Measurements from ENCODE around the gene PLCG1.
"Not testable (repeated sequence)": the region's sequence is repeated elsewhere in the genome, so short reads cannot be mapped to it uniquely, and the experiment has no call there.

The PLCG1 gene

DNA sequence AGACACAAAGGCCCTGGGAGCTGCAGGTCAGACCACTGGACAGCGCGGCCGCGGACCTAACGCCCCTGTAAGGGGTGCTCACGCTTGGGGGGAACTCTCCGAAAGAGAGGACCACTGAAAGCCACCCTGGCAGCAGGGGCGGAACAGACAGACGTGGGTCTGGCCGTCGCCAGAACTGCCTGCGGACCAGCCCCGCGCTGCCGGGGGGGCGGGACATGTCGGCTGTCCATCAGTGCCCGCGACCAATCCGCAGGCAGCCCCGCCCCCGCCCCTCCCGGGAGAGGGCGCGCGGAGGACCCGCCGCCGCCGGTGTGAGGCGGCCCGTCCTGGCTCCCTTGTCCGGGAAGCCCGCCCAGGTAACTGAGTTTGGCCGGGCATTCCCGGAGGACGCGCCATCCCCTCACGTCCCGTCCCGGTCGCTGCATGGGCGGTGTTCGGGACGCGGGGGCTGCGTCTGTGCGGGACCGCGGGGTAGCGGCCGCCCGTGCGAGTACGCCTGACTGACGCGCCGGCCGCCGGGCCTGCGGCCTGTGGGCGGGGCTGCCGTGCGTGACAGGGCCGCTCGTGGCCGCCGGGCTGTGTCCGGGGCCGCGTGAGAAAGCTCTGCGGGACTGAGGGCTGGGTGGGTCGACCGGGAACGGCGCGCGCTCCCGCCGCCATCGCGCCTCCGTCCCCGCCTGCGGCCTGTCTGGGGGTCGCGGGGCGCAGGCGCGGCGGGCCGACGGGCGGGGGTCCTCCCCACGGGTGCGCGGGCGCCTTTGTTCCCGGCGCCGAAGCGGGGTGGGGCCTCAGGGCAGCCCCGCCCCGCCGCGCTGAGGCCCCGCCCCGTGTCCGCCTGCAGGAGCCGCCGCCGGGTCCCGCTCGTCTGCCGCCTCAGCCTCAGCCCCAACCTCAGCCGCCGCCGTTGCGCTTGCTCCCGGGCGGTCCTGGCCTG lies at the start of gene PLCG1:
TSS of gene PLCG1 (plus strand) at position 864 of the 934 bp plus-strand sequence. CDS start 99 bp downstream, outside the sequence.
- peak; percentile 85 to 97 (median 94) for DNase-seq

DNA sequence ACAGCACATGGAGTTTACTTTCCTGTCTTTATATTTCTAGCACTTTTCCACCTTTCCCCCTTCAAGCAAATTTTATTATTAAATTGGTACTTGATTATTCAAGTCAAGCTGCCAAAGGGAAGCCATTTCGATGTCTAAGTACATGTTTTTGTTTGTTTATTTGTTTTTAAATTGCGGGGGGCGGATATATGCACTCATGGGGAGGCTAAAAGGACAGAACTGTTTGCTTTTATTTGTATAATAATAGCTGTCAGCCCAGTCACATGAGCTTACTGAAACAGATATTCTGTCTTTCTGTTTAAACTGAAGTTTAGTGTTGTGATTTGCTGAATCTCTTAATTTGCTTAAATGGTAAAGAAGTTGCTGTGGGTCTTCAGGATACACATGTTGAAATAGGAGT lies 49.6 kb upstream of the PLCG1 start:
- peak in 2 of 3 experiments; percentile 24 to 75 for DNase-seq

DNA sequence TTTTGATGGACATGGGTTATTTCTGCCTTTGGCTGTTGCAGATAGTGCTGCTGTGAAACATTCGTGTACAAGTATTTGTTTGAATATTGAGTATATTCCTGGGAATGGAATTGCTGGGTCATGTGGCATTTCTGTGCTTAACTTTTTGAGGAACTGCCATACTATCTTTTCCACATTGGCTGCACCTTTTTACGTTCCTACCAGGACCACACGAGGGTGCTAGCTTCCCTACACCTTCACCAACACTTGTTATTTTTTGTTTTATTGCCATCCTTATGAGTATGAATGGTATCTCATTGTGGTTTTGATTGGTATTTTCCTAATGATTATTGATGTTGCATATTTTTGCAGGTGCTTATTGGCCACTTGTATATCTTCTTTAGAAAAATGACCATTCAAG lies 47.8 kb upstream of the PLCG1 start:
- DNase-seq, result no peak

GRCh38 chr20:41091927-41092326 lies 45.4 kb upstream of the PLCG1 start:
- no peak for DNase-seq

DNA sequence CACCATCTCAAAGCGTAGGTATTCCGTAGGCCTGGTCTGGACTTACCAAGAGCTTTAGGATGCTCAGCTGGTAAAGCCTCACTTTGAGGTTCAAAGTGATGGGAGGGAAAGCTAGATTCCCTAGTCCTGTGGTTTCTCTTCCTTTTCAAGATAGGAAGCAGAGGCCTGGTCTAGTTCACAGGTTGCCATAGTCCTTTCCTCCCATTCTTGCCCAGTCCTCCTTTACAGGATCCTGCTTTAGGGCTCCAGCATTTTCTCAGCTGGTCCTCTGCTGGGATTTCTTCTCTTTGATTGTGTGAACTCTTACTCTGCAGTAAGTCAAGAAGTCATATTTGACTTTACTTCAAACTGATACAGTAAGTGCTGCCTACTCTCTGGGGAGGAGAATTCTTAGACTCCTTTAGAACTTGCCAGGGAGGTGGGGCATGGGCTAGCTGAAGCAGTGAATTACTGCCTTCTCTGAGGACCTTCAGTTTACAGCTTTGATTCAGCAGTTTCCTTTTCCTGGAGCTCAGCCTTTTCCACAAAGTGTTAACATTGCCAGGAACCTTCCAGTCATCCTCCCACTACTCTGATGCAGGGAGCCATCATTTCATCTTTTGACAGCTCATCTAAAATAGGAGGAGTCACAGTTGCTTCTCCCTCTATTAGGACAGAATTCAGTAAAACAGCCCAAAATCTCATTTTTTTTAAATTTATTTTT lies 42.8 kb upstream of the PLCG1 start:
- no peak for DNase-seq

- peak; percentile 47 to 79 (median 51) for DNase-seq
Observed at GRCh38 chr20:41095110-41095969, 42.0 kb upstream of the PLCG1 start.

DNA sequence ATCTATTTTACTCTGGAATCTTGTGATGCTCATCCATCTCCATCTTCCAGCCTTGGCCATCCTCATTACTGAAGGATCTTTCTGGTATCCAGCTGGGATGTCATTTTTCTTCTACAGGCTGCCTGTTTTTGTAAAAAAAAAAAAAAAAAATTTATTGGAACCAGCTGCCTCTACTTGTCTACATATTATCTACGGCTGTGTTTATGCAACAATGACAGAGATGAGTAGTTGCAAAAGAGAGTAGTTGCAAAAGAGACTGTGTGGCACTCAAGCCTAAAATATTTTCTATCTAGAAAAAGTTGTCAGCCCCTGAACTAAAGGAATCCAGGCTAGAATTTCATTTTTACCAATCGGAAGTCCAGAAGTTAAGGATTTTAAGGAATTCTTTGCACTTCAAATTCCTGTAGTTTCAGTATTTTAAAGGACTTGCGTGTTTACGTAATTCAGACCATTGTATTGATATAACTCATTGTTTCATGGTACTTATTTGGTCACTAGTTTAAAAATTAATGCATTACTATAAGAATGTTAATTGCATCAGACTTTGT lies 38.6 kb upstream of the PLCG1 start:
- DNase-seq, result no peak

DNA sequence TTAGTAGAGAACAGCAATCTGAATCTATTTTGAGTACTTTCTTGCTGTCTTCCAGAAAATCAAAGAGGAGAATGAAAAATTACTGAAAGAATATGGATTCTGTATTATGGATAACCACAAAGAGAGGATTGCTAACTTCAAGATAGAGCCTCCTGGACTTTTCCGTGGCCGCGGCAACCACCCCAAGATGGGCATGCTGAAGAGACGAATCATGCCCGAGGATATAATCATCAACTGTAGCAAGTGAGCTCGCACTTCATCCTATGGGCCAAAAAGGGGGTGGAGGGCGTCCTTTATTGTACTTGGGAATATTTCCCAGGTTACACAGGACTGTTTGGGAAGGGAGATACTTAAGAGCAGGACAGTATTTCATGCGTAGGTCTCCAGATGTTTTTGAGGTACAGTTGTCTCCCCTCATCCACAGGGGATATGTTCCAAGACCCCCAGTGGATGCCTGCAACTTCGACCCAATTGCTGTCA lies 37.3 kb upstream of the PLCG1 start:
- no peak for DNase-seq

- DNase-seq, result no peak
Observed at GRCh38 chr20:41101660-41102059, 35.7 kb upstream of the PLCG1 start.

DNA sequence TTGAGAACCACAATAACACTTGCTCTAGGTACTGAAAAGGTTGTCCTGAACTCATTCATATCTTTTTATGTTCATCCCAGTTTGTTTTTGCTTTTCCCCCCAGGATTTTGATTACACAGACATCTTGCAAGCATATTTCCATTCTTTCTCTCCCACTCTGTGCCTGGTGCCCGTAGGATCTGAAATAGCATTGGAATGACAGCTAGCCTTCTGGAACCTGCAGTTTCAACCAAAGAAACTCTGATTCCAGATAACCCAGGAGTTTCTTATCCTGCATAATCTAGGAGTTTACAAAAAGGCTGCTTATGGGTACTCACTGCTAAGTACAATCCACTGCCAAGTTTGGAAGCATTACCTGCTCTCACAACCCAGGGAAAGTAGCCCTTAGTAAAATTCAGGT lies 28.8 kb upstream of the PLCG1 start:
- DNase-seq, result no peak

DNA sequence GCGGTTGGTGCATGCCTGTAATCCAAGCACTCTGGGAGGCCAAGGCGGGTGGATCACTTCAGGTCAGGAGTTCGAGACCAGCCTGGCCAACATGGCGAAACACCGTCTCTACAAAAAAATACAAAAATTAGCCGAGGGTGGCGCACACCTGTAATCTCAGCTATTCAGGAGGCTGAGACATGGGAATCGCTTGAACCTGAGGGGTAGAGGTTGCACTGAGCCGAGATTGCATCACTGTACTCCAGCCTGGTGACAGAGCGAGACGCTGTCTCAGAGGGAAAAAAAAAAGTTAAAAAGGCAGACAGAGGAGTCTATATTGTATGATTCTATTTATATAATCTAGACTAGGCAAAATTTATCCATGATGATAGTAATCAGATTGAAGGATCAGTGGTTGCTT lies 27.3 kb upstream of the PLCG1 start:
- DNase-seq, result no peak

DNA sequence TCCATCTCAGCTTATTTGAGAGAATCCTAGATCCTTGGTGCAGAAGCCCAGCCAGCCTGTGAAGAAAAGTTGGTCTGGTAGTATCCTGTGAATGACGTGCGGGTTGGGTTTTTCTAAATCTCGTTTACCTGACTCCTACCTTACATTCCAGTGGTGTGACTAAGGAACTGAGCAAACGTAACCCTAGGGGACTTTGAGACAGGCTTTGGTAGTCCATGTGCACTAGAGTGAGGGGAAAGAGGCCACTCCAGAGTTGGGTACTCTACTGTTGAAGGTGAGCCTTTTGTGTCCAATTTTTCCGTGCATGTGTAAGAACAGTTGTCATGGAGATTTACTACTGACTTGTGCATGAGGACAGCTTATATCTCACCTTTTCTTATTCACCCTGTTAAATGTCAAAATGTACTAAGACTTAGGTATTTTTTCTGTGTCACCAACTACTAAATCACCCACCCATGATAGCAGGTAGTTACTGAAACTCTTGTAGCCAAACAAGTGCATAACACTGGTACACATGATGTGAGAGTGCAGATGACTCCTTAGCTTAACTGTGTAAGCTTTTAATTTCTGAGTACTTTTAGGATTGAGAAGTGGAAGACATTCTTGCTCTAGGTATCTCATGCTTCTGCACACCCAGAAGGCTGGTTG lies 26.3 kb upstream of the PLCG1 start:
- DNase-seq, result no peak

DNA sequence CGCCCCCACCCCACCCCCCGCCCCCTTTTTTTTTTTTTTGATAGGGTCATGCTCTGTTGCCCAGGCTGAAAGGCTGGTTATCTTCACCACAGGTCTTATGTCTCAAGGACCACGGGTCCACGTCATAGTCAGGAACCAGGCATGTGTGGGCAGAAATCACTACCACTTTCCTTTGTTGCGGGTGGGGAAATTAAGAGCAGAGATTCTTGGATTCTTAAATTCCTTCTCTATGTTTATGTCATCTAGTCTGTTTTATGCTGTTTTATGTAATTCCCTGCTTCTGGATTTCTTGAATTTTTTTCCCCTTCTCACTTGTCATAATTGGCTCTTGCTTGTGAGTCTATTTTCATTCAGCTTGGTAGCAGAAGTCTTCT lies 25.8 kb upstream of the PLCG1 start:
- no peak for DNase-seq

DNA sequence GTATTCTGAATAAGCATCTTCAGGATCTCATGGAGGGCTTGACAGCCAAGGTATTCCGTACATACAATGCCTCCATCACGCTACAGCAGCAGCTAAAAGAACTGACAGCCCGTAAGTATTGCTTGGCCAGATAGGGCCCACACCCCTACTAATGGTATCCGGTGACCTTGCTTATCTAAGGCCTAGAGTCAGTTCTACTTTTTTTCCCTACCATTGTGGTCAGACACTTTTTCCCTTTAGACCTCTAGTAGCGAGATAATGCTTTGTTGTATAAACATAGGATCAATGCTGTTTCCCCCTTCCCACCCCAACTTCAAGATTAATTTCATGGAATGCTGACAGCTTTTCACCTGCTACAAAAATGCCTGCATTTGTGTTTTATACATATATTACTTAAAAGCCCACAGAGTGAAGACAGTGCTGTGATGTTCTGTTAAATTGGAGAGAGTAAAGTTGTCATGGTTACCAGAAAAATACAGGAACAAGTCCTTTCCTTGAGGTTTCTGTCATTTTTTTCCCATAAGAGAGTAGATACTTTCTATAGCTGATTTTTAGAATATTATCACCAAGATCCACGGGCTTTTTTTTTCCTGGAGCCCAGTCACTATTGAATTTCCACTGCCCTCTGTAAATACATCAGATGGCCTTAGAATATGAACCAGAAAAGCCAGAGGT lies 20.9 kb upstream of the PLCG1 start:
- no peak for DNase-seq

GRCh38 chr20:41118159-41118558 lies 19.2 kb upstream of the PLCG1 start:
- DNase-seq, result not testable (repeated sequence)

DNA sequence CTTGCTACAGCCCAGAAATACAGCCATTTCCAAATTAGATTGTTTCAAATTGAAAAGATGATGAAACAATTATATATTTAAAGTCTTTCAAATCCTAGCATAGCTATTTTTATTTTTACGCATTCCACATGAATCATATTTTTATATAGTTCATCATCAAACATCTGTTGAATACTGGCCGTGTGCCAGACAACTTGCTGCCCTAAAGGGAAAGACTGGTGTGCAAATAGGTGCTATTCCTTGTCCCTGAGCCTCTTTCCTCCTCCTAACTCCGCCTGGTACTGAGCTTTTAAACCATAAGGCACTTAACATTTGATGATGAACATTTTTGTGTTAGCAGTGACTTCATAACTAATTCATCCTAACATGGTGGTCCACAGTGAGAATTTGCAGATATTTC lies 18.7 kb upstream of the PLCG1 start:
- no peak for DNase-seq

DNA sequence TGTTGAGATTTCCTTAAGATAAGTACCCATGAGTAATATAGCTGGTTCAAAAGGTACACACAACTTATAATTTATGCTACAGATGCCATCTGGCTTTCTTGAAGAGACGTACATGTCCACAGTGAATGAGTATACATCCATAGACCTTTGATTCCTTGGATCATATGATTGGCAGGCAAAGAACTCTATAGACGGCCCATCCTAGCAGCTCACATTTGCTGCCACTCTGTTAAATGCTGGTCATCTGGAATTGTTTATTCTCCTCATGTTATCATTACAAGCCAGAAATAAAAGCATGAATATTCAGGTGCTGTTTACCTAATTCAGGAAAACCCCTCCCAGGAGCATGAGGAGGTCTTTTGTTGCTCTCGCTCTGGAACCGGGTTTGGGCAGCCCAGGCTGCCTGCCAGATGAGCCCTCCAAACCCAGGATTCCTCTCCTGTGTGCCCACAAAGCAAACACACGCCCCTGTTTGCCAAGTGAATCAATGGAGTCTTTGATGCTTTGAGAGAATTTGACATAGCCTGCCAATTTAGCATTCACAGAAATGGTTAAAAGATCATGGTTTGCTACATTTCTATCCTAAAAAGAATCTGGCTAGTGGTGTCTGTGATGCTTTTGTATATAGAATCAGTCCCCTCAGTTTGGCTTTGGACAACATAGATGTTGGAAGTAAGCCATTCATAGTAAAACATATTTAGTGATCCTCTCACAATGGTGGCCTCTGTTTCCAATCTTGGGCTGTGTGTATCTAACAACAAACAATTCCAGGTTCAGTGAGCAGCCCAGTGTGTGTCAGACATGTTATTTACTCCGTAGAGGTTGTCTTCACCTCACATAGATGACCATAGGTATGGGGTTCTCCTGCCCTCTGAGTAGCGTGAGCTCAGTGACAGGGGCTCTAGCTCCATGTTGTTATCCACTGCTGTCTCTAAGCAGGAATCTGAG lies 17.5 kb upstream of the PLCG1 start:
- no peak for DNase-seq

DNA sequence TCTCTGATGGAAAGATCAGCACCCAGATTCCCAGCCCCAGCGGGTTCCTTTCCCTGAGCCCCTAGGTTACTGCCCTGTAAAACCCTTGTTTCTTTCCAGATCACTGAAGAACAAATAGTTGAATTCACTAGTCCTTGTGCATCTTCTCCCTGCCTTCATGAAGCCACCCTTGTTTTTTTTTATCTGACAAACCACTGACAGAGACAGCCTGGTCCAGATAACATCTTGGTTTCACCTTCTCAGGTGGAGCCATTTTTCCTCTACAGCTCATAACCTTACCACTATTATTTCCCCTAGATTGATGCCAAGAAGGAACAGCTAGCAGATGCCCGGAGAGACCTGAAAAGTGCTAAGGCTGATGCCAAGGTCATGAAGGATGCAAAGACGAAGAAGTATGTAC lies 15.9 kb upstream of the PLCG1 start:
- no peak for DNase-seq

DNA sequence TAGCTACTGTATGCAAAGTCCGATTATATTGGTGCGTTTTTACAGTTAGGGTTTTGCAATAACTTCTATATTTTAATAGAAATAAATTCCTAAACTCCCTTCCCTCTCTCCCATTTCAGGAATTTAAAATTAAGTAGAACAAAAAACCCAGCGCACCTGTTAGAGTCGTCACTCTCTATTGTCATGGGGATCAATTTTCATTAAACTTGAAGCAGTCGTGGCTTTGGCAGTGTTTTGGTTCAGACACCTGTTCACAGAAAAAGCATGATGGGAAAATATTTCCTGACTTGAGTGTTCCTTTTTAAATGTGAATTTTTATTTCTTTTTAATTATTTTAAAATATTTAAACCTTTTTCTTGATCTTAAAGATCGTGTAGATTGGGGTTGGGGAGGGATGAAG lies 13.7 kb upstream of the PLCG1 start:
- no peak for DNase-seq

- no peak for DNase-seq
Observed at GRCh38 chr20:41124451-41125094, 12.8 kb upstream of the PLCG1 start.

Data from NCI-H1417 (cell line).